Measurements from ENCODE around the gene BMP5. TPM values are rescaled to one million over a fixed set of nuclear protein-coding genes. Genes with fewer than 3 reads are reported as not detected.

BMP5 gene
- total and polyA plus RNA-seq, 4 donors = 1.2 to 88.7 (median 6.4) TPM

DNA sequence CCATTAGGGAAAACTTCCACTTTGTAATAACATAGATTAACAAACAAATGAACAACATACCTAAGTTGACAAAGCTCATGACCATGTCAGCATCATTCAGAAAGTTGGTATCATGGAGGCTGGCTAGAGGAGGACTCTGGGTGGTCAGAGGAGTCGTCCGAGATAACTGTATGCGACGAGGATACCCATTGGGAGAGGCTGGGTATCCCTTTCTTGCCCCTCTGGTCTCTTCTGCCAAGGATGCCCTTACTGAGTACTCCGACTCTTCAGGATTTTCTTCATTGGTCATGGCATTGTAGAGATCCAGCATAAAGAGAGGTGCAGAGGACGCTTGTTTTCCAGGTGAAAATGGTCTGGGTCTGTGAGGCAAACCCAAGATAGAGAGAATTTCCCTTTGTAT lies 1.1 kb downstream of the BMP5 start:
- 74 to 87% methylated on average over 6 of the region's 6 CpGs for WGBS, 2 donors
- no peak for ATAC-seq (ENCODE audit: insufficient read depth, low FRiP score)
- peak overlapping the region; percentile 75 to 92 for H3K9ac ChIP-seq (ENCODE audit: insufficient read depth in 1 of 2, low read length in 2 of 2)
- H3K27ac ChIP-seq (ENCODE audit: low read depth in 1 of 2, low read length in 1 of 2) = peak overlapping the region; percentile 21 to 68
- peaks cover 0 to 23% (median 2%) of the 10 kb centered on the region in 5 donors for H3K4me1 ChIP-seq (ENCODE audit: control insufficient read depth in 5 of 5, insufficient read depth in 5 of 5, low read length in 5 of 5)
- TF ChIP-seq, protein P1, sequence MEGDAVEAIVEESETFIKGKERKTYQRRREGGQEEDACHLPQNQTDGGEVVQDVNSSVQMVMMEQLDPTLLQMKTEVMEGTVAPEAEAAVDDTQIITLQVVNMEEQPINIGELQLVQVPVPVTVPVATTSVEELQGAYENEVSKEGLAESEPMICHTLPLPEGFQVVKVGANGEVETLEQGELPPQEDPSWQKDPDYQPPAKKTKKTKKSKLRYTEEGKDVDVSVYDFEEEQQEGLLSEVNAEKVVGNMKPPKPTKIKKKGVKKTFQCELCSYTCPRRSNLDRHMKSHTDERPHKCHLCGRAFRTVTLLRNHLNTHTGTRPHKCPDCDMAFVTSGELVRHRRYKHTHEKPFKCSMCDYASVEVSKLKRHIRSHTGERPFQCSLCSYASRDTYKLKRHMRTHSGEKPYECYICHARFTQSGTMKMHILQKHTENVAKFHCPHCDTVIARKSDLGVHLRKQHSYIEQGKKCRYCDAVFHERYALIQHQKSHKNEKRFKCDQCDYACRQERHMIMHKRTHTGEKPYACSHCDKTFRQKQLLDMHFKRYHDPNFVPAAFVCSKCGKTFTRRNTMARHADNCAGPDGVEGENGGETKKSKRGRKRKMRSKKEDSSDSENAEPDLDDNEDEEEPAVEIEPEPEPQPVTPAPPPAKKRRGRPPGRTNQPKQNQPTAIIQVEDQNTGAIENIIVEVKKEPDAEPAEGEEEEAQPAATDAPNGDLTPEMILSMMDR (IDR thresholded peaks at IDR 0.05; ENCODE audit: control extremely low read depth, extremely low read depth) = no peak
- H3K36me3 ChIP-seq (ENCODE audit: control insufficient read depth in 4 of 4, insufficient read depth in 4 of 4, low read length in 4 of 4) = peaks cover 0 to 10% (median 0%) of the 10 kb centered on the region in 4 donors
- peak; percentile 47 to 80 (median 71) for DNase-seq
- no peak overlapping the region for H3K4me3 ChIP-seq
- H3K27me3 ChIP-seq (ENCODE audit: control insufficient read depth in 3 of 3, insufficient read depth in 3 of 3, low read length in 2 of 3) = no peaks in the 10 kb centered on the region
- no peaks in the 10 kb centered on the region for H3K9me3 ChIP-seq (ENCODE audit: control insufficient read depth in 4 of 4, insufficient read depth in 3 of 4, low read length in 3 of 4)

DNA sequence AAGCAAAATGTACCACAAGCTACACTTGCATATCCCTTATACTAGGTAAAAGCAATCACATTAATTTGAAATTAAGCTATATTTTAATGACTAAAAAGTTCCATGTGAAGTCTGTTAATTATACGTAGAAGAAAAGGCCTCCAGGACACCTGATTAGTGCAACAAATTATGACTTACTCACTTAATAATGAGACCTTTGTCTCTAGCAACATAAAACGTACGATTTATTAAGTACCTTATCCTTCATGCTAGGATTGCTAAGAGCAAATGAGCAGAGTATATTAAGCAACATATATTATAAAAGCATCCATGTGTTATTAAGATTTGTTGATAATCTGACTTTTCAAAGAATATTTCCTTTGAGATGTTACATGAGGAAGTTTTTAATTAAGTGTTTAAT lies 2.5 kb downstream of the BMP5 start:
- peaks cover 0 to 10% (median 0%) of the 10 kb centered on the region in 4 donors for H3K36me3 ChIP-seq (ENCODE audit: control insufficient read depth in 4 of 4, insufficient read depth in 4 of 4, low read length in 4 of 4)
- no peaks in the 10 kb centered on the region for H3K9me3 ChIP-seq (ENCODE audit: control insufficient read depth in 4 of 4, insufficient read depth in 3 of 4, low read length in 3 of 4)
- no peaks in the 10 kb centered on the region for H3K27me3 ChIP-seq (ENCODE audit: control insufficient read depth in 3 of 3, insufficient read depth in 3 of 3, low read length in 2 of 3)
- DNase-seq = peak in 2 of 3 donors; percentile 76 to 83
- H3K27ac ChIP-seq (ENCODE audit: low read depth in 1 of 2, low read length in 1 of 2) = no peak overlapping the region
- no peak for ATAC-seq (ENCODE audit: insufficient read depth, low FRiP score)
- H3K9ac ChIP-seq (ENCODE audit: insufficient read depth in 1 of 2, low read length in 2 of 2) = peak overlapping the region; percentile 41 to 92
- 76 to 78% methylated on average over 3 of the region's 3 CpGs for WGBS, 2 donors
- TF ChIP-seq, protein P1 (IDR thresholded peaks at IDR 0.05; ENCODE audit: control extremely low read depth, extremely low read depth) = no peak
- H3K4me1 ChIP-seq (ENCODE audit: control insufficient read depth in 5 of 5, insufficient read depth in 5 of 5, low read length in 5 of 5) = peaks cover 0 to 30% (median 3%) of the 10 kb centered on the region in 5 donors
- no peak overlapping the region for H3K4me3 ChIP-seq

DNA sequence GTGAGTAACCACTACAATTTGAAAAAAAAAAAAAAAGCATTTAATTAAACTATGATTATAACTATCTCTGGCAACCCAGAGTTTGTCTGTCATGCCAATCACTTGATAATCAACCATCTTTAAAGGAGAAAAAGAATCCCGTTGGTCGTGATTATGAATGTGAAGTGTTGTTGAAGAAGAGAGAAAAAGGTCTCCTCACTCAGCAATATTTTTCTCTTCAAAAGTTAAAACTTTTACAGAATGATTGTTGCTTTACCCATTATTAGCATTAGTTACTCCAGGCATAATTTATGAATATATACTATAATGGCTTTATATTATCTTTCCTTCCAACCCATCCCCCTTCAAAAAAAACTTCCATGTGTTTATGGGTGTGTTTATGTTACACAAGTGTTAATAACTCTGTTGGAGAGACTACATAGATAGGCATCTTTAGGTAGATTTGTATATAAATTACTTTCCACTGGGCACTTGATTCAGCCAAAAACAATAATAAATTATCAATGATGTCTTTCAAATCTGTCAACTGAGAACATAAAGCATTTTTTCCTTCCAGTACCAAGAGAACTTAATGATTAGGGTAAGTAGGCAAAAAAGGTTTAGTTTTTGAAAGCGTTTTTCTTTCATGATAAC lies 5.1 kb downstream of the BMP5 start:
- Histone ChIP-seq H3K9me3 (ENCODE audit: control insufficient read depth in 4 of 4, insufficient read depth in 3 of 4, low read length in 3 of 4) (no peaks in the 10 kb centered on the region), H3K9ac (ENCODE audit: insufficient read depth in 1 of 2, low read length in 2 of 2) (peak overlapping the region in 1 of 2 donors; percentile 92), H3K36me3 (ENCODE audit: control insufficient read depth in 4 of 4, insufficient read depth in 4 of 4, low read length in 4 of 4) (peaks cover 0 to 22% (median 2%) of the 10 kb centered on the region in 4 donors), H3K4me1 (ENCODE audit: control insufficient read depth in 5 of 5, insufficient read depth in 5 of 5, low read length in 5 of 5) (peaks cover 0 to 23% (median 8%) of the 10 kb centered on the region in 5 donors), H3K4me3 (no peak overlapping the region), H3K27ac (ENCODE audit: low read depth in 1 of 2, low read length in 1 of 2) (peak overlapping the region in 1 of 2 donors; percentile 86), H3K27me3 (ENCODE audit: control insufficient read depth in 3 of 3, insufficient read depth in 3 of 3, low read length in 2 of 3) (no peaks in the 10 kb centered on the region)
- TF ChIP-seq, protein P1 (IDR thresholded peaks at IDR 0.05; ENCODE audit: control extremely low read depth, extremely low read depth) = no peak
- DNase-seq = peak in 2 of 3 donors; percentile 52 to 69
- ATAC-seq (ENCODE audit: insufficient read depth, low FRiP score) = no peak
- WGBS, 2 donors = 83 to 89% methylated on average over 3 of the region's 3 CpGs

All from lung (tissue), 12 donors.